Measurements from ENCODE around the gene AUP1. TPM values are rescaled to one million over a fixed set of nuclear protein-coding genes. Genes with fewer than 3 reads are reported as not detected.

The AUP1 gene
- total RNA-seq, 3 donors from 2014 or later, result 108 to 130 (median 128) TPM

DNA sequence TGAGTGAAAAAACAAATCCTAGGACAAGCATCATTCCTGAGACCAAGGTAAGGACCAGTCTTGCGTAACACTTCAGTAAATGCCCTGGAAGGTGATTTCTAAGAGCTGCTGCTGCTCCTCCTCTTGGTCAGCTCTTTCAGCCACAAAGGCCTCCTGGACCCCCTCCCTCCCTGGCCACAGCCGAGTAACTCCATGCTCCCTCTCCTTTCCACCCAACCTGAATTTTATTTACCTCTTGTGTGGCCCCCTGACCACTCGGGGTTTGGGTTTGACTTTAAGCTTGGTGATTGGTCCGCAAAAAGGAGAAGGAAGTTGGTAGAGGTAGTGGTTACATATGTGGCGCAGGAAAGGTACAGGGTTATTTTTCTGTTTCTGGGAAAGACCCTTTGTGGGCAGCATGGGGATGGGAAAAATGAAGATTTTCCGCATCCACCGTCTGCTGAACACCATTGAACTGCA lies 9.4 kb upstream of the AUP1 start:
- H3K9me3 ChIP-seq, result no peaks in the 10 kb centered on the region
- intact Hi-C loops (cut with DNase I; ENCODE audit: low total_unique reads), result no loop called here
- no peaks in the 10 kb centered on the region for H3K36me3 ChIP-seq
- no peaks in the 10 kb centered on the region for H3K4me1 ChIP-seq
- DNase-seq (ENCODE audit: low spot score in 2 of 2), result no peak
- no peak overlapping the region for H3K27ac ChIP-seq
- TF ChIP-seq POLR2A (IDR thresholded peaks at IDR 0.05) (no peak), POLR2AphosphoS5 (IDR thresholded peaks at IDR 0.05) (no peak)
- TF ChIP-seq, protein P1, sequence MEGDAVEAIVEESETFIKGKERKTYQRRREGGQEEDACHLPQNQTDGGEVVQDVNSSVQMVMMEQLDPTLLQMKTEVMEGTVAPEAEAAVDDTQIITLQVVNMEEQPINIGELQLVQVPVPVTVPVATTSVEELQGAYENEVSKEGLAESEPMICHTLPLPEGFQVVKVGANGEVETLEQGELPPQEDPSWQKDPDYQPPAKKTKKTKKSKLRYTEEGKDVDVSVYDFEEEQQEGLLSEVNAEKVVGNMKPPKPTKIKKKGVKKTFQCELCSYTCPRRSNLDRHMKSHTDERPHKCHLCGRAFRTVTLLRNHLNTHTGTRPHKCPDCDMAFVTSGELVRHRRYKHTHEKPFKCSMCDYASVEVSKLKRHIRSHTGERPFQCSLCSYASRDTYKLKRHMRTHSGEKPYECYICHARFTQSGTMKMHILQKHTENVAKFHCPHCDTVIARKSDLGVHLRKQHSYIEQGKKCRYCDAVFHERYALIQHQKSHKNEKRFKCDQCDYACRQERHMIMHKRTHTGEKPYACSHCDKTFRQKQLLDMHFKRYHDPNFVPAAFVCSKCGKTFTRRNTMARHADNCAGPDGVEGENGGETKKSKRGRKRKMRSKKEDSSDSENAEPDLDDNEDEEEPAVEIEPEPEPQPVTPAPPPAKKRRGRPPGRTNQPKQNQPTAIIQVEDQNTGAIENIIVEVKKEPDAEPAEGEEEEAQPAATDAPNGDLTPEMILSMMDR (IDR thresholded peaks at IDR 0.05), result no peak
- H3K4me3 ChIP-seq, result no peak overlapping the region
- H3K27me3 ChIP-seq, result no peaks in the 10 kb centered on the region

DNA sequence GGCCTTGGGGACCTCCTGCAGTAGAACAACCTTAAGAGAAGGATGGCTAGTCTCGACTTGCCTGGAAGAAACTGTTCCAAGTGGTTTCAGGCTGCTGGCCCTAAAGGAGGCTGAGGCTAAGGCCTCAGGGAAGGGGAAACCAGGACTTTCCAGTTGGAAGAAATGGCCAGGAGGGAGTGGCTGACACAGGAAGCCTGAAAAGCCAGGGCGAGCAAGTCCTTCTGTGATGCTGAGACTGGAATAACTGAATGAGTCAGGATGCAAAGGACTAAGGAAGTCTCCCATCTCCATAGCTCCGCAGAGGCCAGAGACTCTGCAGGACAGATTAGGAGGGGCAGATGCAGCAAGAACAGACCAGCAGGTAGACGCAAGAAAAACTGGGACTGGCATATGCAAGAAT lies 7.6 kb upstream of the AUP1 start:
- Histone ChIP-seq H3K27ac (no peak overlapping the region), H3K27me3 (no peaks in the 10 kb centered on the region), H3K4me1 (no peaks in the 10 kb centered on the region), H3K9me3 (no peaks in the 10 kb centered on the region), H3K4me3 (no peak overlapping the region), H3K36me3 (no peaks in the 10 kb centered on the region)
- intact Hi-C loops (cut with DNase I; ENCODE audit: low total_unique reads), result no loop called here
- no peak for DNase-seq (ENCODE audit: low spot score in 2 of 2)
- TF ChIP-seq POLR2A (IDR thresholded peaks at IDR 0.05), result no peak
- TF ChIP-seq, protein P1 (IDR thresholded peaks at IDR 0.05), result no peak
- TF ChIP-seq POLR2AphosphoS5 (IDR thresholded peaks at IDR 0.05), result no peak

DNA sequence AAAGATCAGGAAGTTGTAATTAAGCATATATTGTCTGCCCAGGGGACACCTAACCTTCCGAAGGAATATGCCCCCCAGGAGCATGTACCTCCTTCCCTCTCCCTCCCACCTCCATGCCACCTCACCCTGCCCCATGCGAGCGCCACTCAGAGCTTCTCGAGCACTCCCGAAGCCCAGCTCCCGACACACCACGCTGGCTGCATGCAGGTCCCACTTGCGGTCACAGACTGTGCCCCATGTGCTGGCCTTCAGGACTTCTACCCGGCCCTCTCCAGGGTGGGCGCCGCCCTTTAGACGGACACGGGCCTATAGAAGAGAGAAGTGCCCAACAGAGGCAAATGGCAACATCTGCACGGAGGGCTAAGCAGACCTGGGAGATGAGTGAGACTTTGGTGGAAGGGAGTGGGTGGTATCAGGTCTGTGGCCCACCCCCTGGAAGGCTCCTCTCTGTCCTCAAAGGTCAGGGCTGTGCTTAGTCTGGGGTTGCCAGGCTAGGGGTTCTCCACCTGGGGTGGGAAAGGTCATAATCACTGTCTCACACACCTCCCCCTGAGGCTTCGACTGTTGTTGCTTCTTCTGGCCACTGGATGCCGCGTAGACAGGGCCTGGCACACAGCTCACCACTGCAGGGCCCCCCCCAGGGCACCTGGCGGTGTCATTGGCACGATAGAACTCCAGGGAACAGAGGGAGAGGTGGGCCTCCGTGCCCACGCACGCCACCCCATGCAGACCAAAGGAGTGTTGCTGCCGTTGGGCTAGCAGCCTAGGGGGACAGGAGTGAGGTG lies 6.9 kb upstream of the AUP1 start:
- Histone ChIP-seq H3K4me3 (no peak overlapping the region), H3K4me1 (peaks cover 0 to 3% of the 10 kb centered on the region in 2 donors), H3K9me3 (no peaks in the 10 kb centered on the region), H3K27ac (no peak overlapping the region), H3K36me3 (no peaks in the 10 kb centered on the region), H3K27me3 (no peaks in the 10 kb centered on the region)
- no peak for TF ChIP-seq POLR2AphosphoS5 (IDR thresholded peaks at IDR 0.05)
- TF ChIP-seq, protein P1 (IDR thresholded peaks at IDR 0.05), result no peak
- TF ChIP-seq POLR2A (IDR thresholded peaks at IDR 0.05), result no peak
- DNase-seq (ENCODE audit: low spot score in 2 of 2), result no peak
- intact Hi-C loops (cut with DNase I; ENCODE audit: low total_unique reads), result no loop called here

DNA sequence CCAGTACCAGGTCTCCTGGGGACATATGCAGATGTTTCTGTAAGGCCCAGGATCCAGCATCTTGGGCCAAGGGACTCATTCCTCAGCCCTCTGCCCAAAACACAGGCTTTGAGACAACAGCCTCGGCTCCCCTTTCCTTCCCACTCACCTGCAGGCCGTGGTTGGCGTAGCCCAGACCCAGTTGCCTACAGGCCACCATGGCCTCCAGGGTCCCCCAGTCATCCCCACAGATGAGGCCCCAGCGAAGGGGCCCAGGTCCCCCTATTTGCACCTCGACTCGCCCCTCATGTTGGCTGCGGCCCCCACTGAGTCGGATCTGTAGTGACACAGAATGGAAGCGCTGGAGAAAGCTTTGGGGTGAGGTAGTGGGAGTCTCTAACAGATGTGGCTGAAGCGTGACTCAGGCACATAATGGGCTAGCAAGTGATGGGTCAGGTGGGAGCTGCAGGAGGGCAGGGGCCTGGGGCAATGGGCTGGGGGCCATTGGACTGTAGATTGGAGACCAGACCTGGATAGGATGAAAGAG lies 6.0 kb upstream of the AUP1 start:
- Histone ChIP-seq H3K9me3 (no peaks in the 10 kb centered on the region), H3K27me3 (no peaks in the 10 kb centered on the region), H3K36me3 (no peaks in the 10 kb centered on the region), H3K4me1 (peaks cover 0 to 10% of the 10 kb centered on the region in 2 donors), H3K27ac (no peak overlapping the region), H3K4me3 (no peak overlapping the region)
- no peak for TF ChIP-seq POLR2AphosphoS5 (IDR thresholded peaks at IDR 0.05)
- no peak for TF ChIP-seq POLR2A (IDR thresholded peaks at IDR 0.05)
- TF ChIP-seq, protein P1 (IDR thresholded peaks at IDR 0.05), result no peak
- no peak for DNase-seq (ENCODE audit: low spot score in 2 of 2)
- intact Hi-C loops (cut with DNase I; ENCODE audit: low total_unique reads), result no loop called here

DNA sequence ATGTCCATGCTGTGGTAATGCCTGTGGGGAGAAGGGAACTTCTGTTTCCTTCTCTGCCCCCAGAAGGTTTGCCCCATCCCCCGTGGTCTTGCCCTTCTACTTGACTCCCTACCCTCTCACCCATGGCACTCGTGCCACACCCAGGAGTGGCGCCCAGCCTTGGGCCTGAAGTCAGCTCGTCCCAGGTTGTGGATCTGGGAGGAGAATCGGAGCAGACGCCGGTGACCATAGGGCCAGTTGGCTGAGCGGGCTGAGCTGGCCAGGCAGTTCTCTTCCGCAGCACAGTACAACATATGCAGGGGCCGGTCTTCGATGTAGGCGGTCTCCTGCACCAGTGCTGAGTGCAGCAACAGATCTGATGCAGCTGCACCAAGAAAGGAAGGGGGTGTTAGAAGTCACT lies 4.9 kb upstream of the AUP1 start:
- Histone ChIP-seq H3K4me1 (peaks cover 0 to 10% of the 10 kb centered on the region in 2 donors), H3K27me3 (no peaks in the 10 kb centered on the region), H3K27ac (no peak overlapping the region), H3K36me3 (no peaks in the 10 kb centered on the region), H3K4me3 (no peak overlapping the region), H3K9me3 (no peaks in the 10 kb centered on the region)
- DNase-seq (ENCODE audit: low spot score in 2 of 2), result no peak
- TF ChIP-seq, protein P1 (IDR thresholded peaks at IDR 0.05), result no peak
- TF ChIP-seq POLR2AphosphoS5 (IDR thresholded peaks at IDR 0.05) (no peak), POLR2A (IDR thresholded peaks at IDR 0.05) (no peak)
- intact Hi-C loops (cut with DNase I; ENCODE audit: low total_unique reads), result no loop called here

Measured in breast epithelium (tissue), 4 donors.